HCT116 (cell line): ENCODE data around the gene PVR. TPM values are rescaled to one million over a fixed set of nuclear protein-coding genes. Genes with fewer than 3 reads are reported as not detected.
A peak's percentile ranks its signal among the peaks of the same experiment; 100 is the strongest.

Experiments
- ATAC-seq: fragments of 200-7000 bp; cut with Tn5 transposase; 2 replicates; pipeline ENCODE4 v1.9.1; 2020; ENCODE audit warnings: mild to moderate bottlenecking, moderate library complexity
- BruUV-seq: library from RNA; stranded (reverse); fragments of 400-500 nt; replicated peaks from 2 replicates; lab custom pipeline; 2021; lab: Mats Ljungman, UMichigan
- CTCF ChIA-PET: fragments of 300-600 bp; sonication (Branson Sonifier 250); formaldehyde crosslinking; loops from one replicate; lab custom pipeline; 2021; ENCODE audit warnings: antibody characterized with exemption; lab: Charles Lee
- POLR2A ChIA-PET: fragments of 300-600, 350-600 bp; sonication (Branson Sonifier 250); formaldehyde crosslinking; loops from one replicate; lab custom pipeline; 2021; ENCODE audit warnings: antibody characterized with exemption; lab: Charles Lee
- RAD21 ChIA-PET, 2 experiments: fragments of 300-600 bp; sonication (Branson Sonifier 250); formaldehyde crosslinking; loops; one replicate each; lab custom pipeline; 2023; ENCODE audit warnings: low total read pairs in 2 of 2; ENCODE audit not compliant: uncharacterized antibody in 2 of 2, unreplicated experiment in 2 of 2, low non-redundant PET in 1 of 2; lab: Charles Lee
- DNase-seq: peaks from one replicate; pipeline ENCODE4 v3.0.0-alpha.2; 2010; ENCODE audit warnings: low read depth, low spot score
- H2AFZ ChIP-seq: fragments of 200-600 bp; shearing (Covaris generic), sonication (generic); 2 replicates; pipeline ENCODE4 v1.6.1; 2017; ENCODE audit warnings: low read depth, mixed run types, mixed read lengths, antibody characterized with exemption, low read length; ENCODE audit not compliant: poor library complexity, severe bottlenecking
- H3K27ac ChIP-seq: 2 replicates; pipeline ENCODE4 v1.5.1; 2012; ENCODE audit warnings: low read depth, low read length
- H3K27me3 ChIP-seq: fragments of 200-600 bp; sonication (generic); 2 replicates; pipeline ENCODE4 v1.6.1; 2016; ENCODE audit warnings: mixed run types, low read length, mixed read lengths; ENCODE audit not compliant: insufficient read depth
- H3K36me3 ChIP-seq, 2 experiments: fragments of 200-500 bp in 1 of 2; fragments of 200-600 bp in 1 of 2; sonication (Bioruptor generic) in 1 of 2; sonication (generic) in 1 of 2; 2 replicates each; pipeline versions ENCODE4 v1.5.1 to v1.6.1; 2014 to 2016; ENCODE audit warnings: low read length in 2 of 2, inconsistent platforms in 1 of 2, mixed read lengths in 1 of 2, mixed run types in 1 of 2; ENCODE audit not compliant: insufficient read depth in 2 of 2, control insufficient read depth in 1 of 2
- H3K4me1 ChIP-seq, 2 experiments: fragments of 200-600 bp in 1 of 2; sonication (generic) in 1 of 2; 2 replicates each; pipeline versions ENCODE4 v1.5.1 to v1.6.1; 2012 to 2017; ENCODE audit warnings: low read length in 2 of 2, inconsistent platforms in 1 of 2, mild to moderate bottlenecking in 1 of 2, mixed read lengths in 1 of 2, mixed run types in 1 of 2, moderate library complexity in 1 of 2; ENCODE audit not compliant: insufficient read depth in 2 of 2, control insufficient read depth in 1 of 2
- H3K4me2 ChIP-seq: fragments of 200-600 bp; sonication (generic); 2 replicates; pipeline ENCODE4 v1.6.1; 2017; ENCODE audit warnings: mixed run types, low read length, mixed read lengths
- H3K4me3 ChIP-seq, 2 experiments: fragments of 200-600 bp in 1 of 2; sonication (generic) in 1 of 2; replicated peaks in 1 of 2; 2 replicates each; pipeline ENCODE4 v1.5.1; 2011 to 2016; ENCODE audit warnings: low read length in 2 of 2, control low read depth in 1 of 2, low read depth in 1 of 2, mild to moderate bottlenecking in 1 of 2, mixed read lengths in 1 of 2, mixed run types in 1 of 2
- H3K79me2 ChIP-seq: fragments of 200-600 bp; sonication (generic); 2 replicates; pipeline ENCODE4 v1.6.1; 2017; ENCODE audit warnings: mild to moderate bottlenecking, mixed run types, low read length, moderate library complexity, mixed read lengths; ENCODE audit not compliant: insufficient read depth
- H3K9ac ChIP-seq: fragments of 200-600 bp; sonication (generic); 2 replicates; pipeline ENCODE4 v1.6.1; 2016; ENCODE audit warnings: low read length, mixed read lengths
- H3K9me2 ChIP-seq: fragments of 200-600 bp; sonication (generic), shearing (Covaris generic); 2 replicates; pipeline ENCODE4 v1.6.1; 2017; ENCODE audit warnings: mixed run types, mild to moderate bottlenecking, moderate library complexity; ENCODE audit not compliant: insufficient read depth
- H3K9me3 ChIP-seq, 2 experiments: fragments of 200-500 bp in 1 of 2; fragments of 200-600 bp in 1 of 2; sonication (Bioruptor generic) in 1 of 2; sonication (generic) in 1 of 2; 2 replicates each; pipeline ENCODE4 v1.6.1; 2014 to 2017; ENCODE audit warnings: low read length in 2 of 2, mixed read lengths in 2 of 2, inconsistent platforms in 1 of 2, low read depth in 1 of 2, mild to moderate bottlenecking in 1 of 2, mixed run types in 1 of 2, moderate library complexity in 1 of 2; ENCODE audit not compliant: control insufficient read depth in 1 of 2, insufficient read depth in 1 of 2
- H4K20me1 ChIP-seq: fragments of 200-600 bp; sonication (generic), shearing (Covaris generic); 2 replicates; pipeline ENCODE4 v1.6.1; 2017; ENCODE audit warnings: mixed run types, mild to moderate bottlenecking, moderate library complexity; ENCODE audit not compliant: insufficient read depth
- RAD21 ChIP-seq: IDR thresholded peaks from 2 replicates; pipeline ENCODE4 v1.6.1; 2012; ENCODE audit warnings: low read depth, mild to moderate bottlenecking
- intact Hi-C: fragments of 100-400 bp; cut with micrococcal nuclease; formaldehyde crosslinking; loops from 2 replicates; pipeline ENCODE4 v1.10.0; 2022
- total RNA-seq: library from RNA; stranded (reverse); gene quantifications from one replicate; pipeline ENCODE4 v1.2.1, GENCODE V29; 2021; ENCODE audit not compliant: unreplicated experiment
- TF ChIP-seq, protein P1 (sequence below), 3 experiments: fragments of 200-600 bp in 1 of 3; sonication (generic) in 1 of 3; IDR thresholded peaks in 2 of 3; conservative IDR thresholded peaks in 1 of 3; 2 replicates each; pipeline ENCODE4 v1.5.1; 2012 to 2017; ENCODE audit warnings: low read depth in 2 of 3, low read length in 2 of 3, antibody characterized with exemption in 1 of 3, borderline replicate concordance in 1 of 3, control low read depth in 1 of 3, mild to moderate bottlenecking in 1 of 3, mixed read lengths in 1 of 3, mixed run types in 1 of 3, moderate library complexity in 1 of 3; ENCODE audit not compliant: insufficient read depth in 1 of 3
- TF ChIP-seq, protein P2 (sequence below): IDR thresholded peaks from 2 replicates; pipeline ENCODE4 v1.6.1; 2012

PVR gene
- total RNA-seq, 1 experiment from 2014 or later = 62.0 TPM

DNA sequence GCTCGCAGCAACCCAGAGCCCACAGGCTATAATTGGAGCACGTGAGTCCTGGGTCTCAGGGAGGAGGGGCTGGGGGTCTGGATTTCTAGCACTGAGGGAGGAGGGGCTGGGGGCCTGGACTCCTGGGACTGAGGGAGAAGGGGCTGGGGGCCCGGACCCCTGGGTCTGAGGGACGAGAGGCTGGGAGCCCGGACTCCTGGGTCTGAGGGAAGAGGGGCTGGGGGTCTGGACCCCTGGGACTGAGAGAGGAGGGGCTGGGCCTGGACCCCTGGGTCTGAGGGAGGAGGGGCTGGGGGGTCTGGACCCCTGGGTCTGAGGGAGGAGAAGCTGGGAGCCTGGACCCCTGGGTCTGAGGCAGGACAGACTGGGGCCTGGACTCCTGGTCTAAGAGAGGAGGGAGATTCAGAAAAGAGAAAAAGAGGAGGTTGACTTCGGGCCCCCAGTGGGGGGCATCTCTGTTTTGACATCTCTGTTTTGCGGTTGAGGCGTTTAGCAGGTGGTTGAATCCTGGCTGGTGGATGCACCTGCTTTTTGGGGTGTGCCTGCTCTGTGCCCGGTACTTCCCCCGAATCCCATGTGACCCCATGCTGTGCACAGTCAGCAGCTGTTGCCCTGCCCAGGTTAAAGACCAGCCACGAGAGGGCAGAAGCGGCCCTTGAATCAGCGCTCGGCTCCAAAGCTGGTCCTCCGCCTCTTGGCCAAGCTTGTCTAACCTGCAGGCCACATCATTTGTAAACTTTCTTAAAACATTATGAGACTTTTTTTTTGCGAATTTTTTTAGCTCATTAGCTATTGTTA lies 10.5 kb downstream of the PVR start:
- no TSS peak for BruUV-seq
- Histone ChIP-seq H3K36me3 (peaks cover 55 to 85% of the 10 kb centered on the region in 2 experiments), H3K27ac (no peak overlapping the region), H3K4me1 (no peaks in the 10 kb centered on the region), H3K79me2 (peaks cover 54% of the 10 kb centered on the region), H3K4me3 (no peak overlapping the region), H3K27me3 (no peaks in the 10 kb centered on the region), H4K20me1 (0 out of 2 replicates have a peak, but pooled peaks cover 3% of the 10 kb centered on the region), H3K9ac (no peak overlapping the region), H3K4me2 (no peak overlapping the region), H3K9me3 (no peaks in the 10 kb centered on the region), H2AFZ (no peak overlapping the region), H3K9me2 (no peaks in the 10 kb centered on the region)
- TF ChIP-seq, protein P1, sequence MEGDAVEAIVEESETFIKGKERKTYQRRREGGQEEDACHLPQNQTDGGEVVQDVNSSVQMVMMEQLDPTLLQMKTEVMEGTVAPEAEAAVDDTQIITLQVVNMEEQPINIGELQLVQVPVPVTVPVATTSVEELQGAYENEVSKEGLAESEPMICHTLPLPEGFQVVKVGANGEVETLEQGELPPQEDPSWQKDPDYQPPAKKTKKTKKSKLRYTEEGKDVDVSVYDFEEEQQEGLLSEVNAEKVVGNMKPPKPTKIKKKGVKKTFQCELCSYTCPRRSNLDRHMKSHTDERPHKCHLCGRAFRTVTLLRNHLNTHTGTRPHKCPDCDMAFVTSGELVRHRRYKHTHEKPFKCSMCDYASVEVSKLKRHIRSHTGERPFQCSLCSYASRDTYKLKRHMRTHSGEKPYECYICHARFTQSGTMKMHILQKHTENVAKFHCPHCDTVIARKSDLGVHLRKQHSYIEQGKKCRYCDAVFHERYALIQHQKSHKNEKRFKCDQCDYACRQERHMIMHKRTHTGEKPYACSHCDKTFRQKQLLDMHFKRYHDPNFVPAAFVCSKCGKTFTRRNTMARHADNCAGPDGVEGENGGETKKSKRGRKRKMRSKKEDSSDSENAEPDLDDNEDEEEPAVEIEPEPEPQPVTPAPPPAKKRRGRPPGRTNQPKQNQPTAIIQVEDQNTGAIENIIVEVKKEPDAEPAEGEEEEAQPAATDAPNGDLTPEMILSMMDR (IDR thresholded peaks at IDR 0.05 in 2 of 3, conservative IDR thresholded peaks at IDR 0.05 in 1 of 3; ENCODE audit: borderline replicate concordance in 1 of 3, insufficient read depth in 1 of 3, low read depth in 2 of 3, low read length in 2 of 3) = peak; percentile 22 to 59 (median 43); a peak in 5 of 6 replicates
- peak; percentile 55 for TF ChIP-seq RAD21
- TF ChIP-seq, protein P2, sequence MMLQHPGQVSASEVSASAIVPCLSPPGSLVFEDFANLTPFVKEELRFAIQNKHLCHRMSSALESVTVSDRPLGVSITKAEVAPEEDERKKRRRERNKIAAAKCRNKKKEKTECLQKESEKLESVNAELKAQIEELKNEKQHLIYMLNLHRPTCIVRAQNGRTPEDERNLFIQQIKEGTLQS = no peak
- ChIA-PET CTCF (interaction anchor here (0.7 to 4.0 kb wide), 7 partner anchors 9 to 117 kb away, joined by 3 to 15 read pairs (median 5); no protein-coding TSS in a partner anchor), RAD21 (interaction anchor here (0.7 to 1.6 kb wide), 3 partner anchors 70 to 77 kb away, joined by 3 read pairs; no protein-coding TSS in a partner anchor), POLR2A (interaction anchor here (0.8 kb wide), 1 partner anchor 11 kb away, joined by 3 read pairs; the partner anchor contains the start of gene PVR)
- intact Hi-C loops = no loop called here
- peak; percentile 67 for ATAC-seq
- no peak for DNase-seq
